ENCODE measurements around the gene TMC3.

TMC3 gene

GRCh38 chr15:81292523-81293001 is 81.5 kb downstream of the TMC3 start:
- no peak overlapping the region for H3K4me3 ChIP-seq (ENCODE audit: low read length)

GRCh38 chr15:81291916-81292522 is 82.0 kb downstream of the TMC3 start:
- no peak for DNase-seq (ENCODE audit: low read depth, low spot score)
- H3K4me3 ChIP-seq (ENCODE audit: low read length) = no peak overlapping the region

More at GRCh38 chr15:81292523-81293001, 81.5 kb downstream of the TMC3 start:
- DNase-seq (ENCODE audit: low read depth, low spot score) = no peak

GRCh38 chr15:81289910-81290309 is 84.1 kb downstream of the TMC3 start:
- DNase-seq (ENCODE audit: low read depth, low spot score) = no peak
- H3K4me3 ChIP-seq (ENCODE audit: low read length) = no peak overlapping the region

GRCh38 chr15:81288616-81289015 is 85.4 kb downstream of the TMC3 start:
- DNase-seq (ENCODE audit: low read depth, low spot score) = no peak
- no peak overlapping the region for H3K4me3 ChIP-seq (ENCODE audit: low read length)

GRCh38 chr15:81288040-81288439 is 86.0 kb downstream of the TMC3 start:
- no peak for DNase-seq (ENCODE audit: low read depth, low spot score)
- H3K4me3 ChIP-seq (ENCODE audit: low read length) = no peak overlapping the region

GRCh38 chr15:81286621-81287121 is 87.3 kb downstream of the TMC3 start:
- H3K4me3 ChIP-seq (ENCODE audit: low read length) = no peak overlapping the region
- DNase-seq (ENCODE audit: low read depth, low spot score) = no peak

GRCh38 chr15:81285461-81285860 is 88.6 kb downstream of the TMC3 start:
- no peak overlapping the region for H3K4me3 ChIP-seq (ENCODE audit: low read length)
- no peak for DNase-seq (ENCODE audit: low read depth, low spot score)

- no peak for DNase-seq (ENCODE audit: low read depth, low spot score)
- H3K4me3 ChIP-seq (ENCODE audit: low read length) = no peak overlapping the region
Measured at GRCh38 chr15:81284256-81285031, 89.6 kb downstream of the TMC3 start.

- no peak overlapping the region for H3K4me3 ChIP-seq (ENCODE audit: low read length)
- no peak for DNase-seq (ENCODE audit: low read depth, low spot score)
Measured at GRCh38 chr15:81282911-81283310, 91.1 kb downstream of the TMC3 start.

GRCh38 chr15:81282606-81282895 is 91.5 kb downstream of the TMC3 start:
- no peak for DNase-seq (ENCODE audit: low read depth, low spot score)
- H3K4me3 ChIP-seq (ENCODE audit: low read length) = no peak overlapping the region

- H3K4me3 ChIP-seq (ENCODE audit: low read length) = no peak overlapping the region
- no peak for DNase-seq (ENCODE audit: low read depth, low spot score)
Measured at GRCh38 chr15:81281766-81282605, 92.0 kb downstream of the TMC3 start.

- H3K4me3 ChIP-seq (ENCODE audit: low read length) = no peak overlapping the region
- no peak for DNase-seq (ENCODE audit: low read depth, low spot score)
Measured at GRCh38 chr15:81281456-81281735, 92.6 kb downstream of the TMC3 start.

All from Jurkat, Clone E6-1 (cell line).